H1 (cell line): ENCODE results near the gene AGPAT3. TPM values are rescaled to one million over a fixed set of nuclear protein-coding genes. Genes with fewer than 3 reads are reported as not detected.

ENCODE experiments used
- CTCF ChIA-PET: fragments of 300-600 bp; sonication (Branson Sonifier 250); formaldehyde crosslinking; loops from one replicate; lab custom pipeline; 2021; ENCODE audit not compliant: partially characterized antibody; lab: Charles Lee
- POLR2A ChIA-PET: fragments of 300-600 bp; sonication (Branson Sonifier 250); formaldehyde crosslinking; loops from one replicate; lab custom pipeline; 2021; ENCODE audit warnings: inconsistent platforms; ENCODE audit not compliant: partially characterized antibody; lab: Charles Lee
- DNase-seq, 2 experiments: peaks; one replicate each; pipeline versions ENCODE4 v3.0.0 to v3.0.0-alpha.2; 2010 to 2022; ENCODE audit warnings: low spot score in 2 of 2, low read depth in 1 of 2, mixed read lengths in 1 of 2
- FAIRE-seq: peaks from 2 replicates; lab custom pipeline; 2011; peaks lifted over from hg19 to GRCh38; lab: Jason Lieb, UNC
- H2AFZ ChIP-seq: 2 replicates; pipeline ENCODE4 v1.8.1; 2012; ENCODE audit warnings: low read length, inconsistent platforms
- H2AK5ac ChIP-seq: 2 replicates; pipeline ENCODE4 v1.6.1; 2013; ENCODE audit warnings: low read depth, low read length
- H2BK120ac ChIP-seq: replicated peaks from 2 replicates; pipeline ENCODE3; 2013; ENCODE audit warnings: low read depth, low read length, inconsistent platforms
- H2BK12ac ChIP-seq: 2 replicates; pipeline ENCODE4 v1.6.1; 2013; ENCODE audit warnings: low read depth, low read length
- H2BK15ac ChIP-seq: 2 replicates; pipeline ENCODE4 v1.6.1; 2013; ENCODE audit warnings: low read length
- H2BK20ac ChIP-seq: 2 replicates; pipeline ENCODE4 v1.6.1; 2013; ENCODE audit warnings: low read length
- H2BK5ac ChIP-seq: 2 replicates; pipeline ENCODE4 v1.6.1; 2013; ENCODE audit warnings: low read depth, low read length
- H3K14ac ChIP-seq: 2 replicates; pipeline ENCODE4 v1.6.1; 2013; ENCODE audit warnings: inconsistent platforms; ENCODE audit not compliant: insufficient read length
- H3K18ac ChIP-seq: 2 replicates; pipeline ENCODE4 v1.6.1; 2013; ENCODE audit warnings: low read length; ENCODE audit errors: extremely low read depth
- H3K23ac ChIP-seq: 2 replicates; pipeline ENCODE4 v1.6.1; 2013; ENCODE audit warnings: inconsistent platforms; ENCODE audit not compliant: insufficient read length
- H3K23me2 ChIP-seq: 2 replicates; pipeline ENCODE4 v1.6.1; 2013; ENCODE audit warnings: low read depth, low read length
- H3K27ac ChIP-seq: 2 replicates; pipeline ENCODE4 v1.6.1; 2011; ENCODE audit warnings: low read depth, low read length, inconsistent platforms
- H3K27me3 ChIP-seq, 4 experiments: replicated peaks in 1 of 4; 1 replicate in 1 of 4; 2 replicates in 3 of 4; pipeline versions ENCODE4 v1.6.1 to v1.8.1; 2011 to 2013; ENCODE audit warnings: low read length in 3 of 4, mild to moderate bottlenecking in 3 of 4, inconsistent platforms in 2 of 4, mixed read lengths in 2 of 4, moderate library complexity in 1 of 4; ENCODE audit not compliant: control insufficient read depth in 3 of 4, insufficient read depth in 3 of 4; ENCODE audit errors: extremely low read depth in 1 of 4
- H3K36me3 ChIP-seq, 4 experiments: 2 replicates each; pipeline versions ENCODE4 v1.6.1 to v1.8.1; 2011 to 2013; ENCODE audit warnings: mild to moderate bottlenecking in 4 of 4, low read length in 3 of 4, moderate library complexity in 2 of 4, control low read depth in 1 of 4, inconsistent platforms in 1 of 4; ENCODE audit not compliant: insufficient read depth in 4 of 4, control insufficient read depth in 2 of 4
- H3K4ac ChIP-seq: replicated peaks from 2 replicates; pipeline ENCODE3; 2013; ENCODE audit warnings: low read length, low read depth, mixed read lengths, inconsistent platforms; ENCODE audit not compliant: insufficient read length
- H3K4me1 ChIP-seq, 4 experiments: replicated peaks in 1 of 4; 1 replicate in 1 of 4; 2 replicates in 3 of 4; pipeline versions ENCODE4 v1.6.1 to v1.8.1; 2011 to 2013; ENCODE audit warnings: low read length in 3 of 4, inconsistent platforms in 2 of 4, mixed read lengths in 1 of 4; ENCODE audit not compliant: insufficient read depth in 4 of 4, control insufficient read depth in 3 of 4
- H3K4me2 ChIP-seq, 2 experiments: 2 replicates each; pipeline versions ENCODE4 v1.6.1 to v1.8.1; 2011 to 2013; ENCODE audit warnings: low read depth in 2 of 2, low read length in 2 of 2, control low read depth in 1 of 2, inconsistent platforms in 1 of 2, mild to moderate bottlenecking in 1 of 2; ENCODE audit not compliant: insufficient read depth in 1 of 2
- H3K4me3 ChIP-seq, 4 experiments: fragments of 200-600, 300-600 bp in 1 of 4; sonication (generic), shearing (Covaris generic), sonication (Bioruptor Twin) in 1 of 4; 2 replicates each; pipeline versions ENCODE4 v1.5.1 to v1.8.1; 2011 to 2016; ENCODE audit warnings: low read length in 4 of 4, low read depth in 3 of 4, control low read depth in 2 of 4, inconsistent platforms in 2 of 4, mild to moderate bottlenecking in 2 of 4, mixed read lengths in 1 of 4, moderate library complexity in 1 of 4; ENCODE audit not compliant: insufficient read depth in 2 of 4; ENCODE audit errors: extremely low read depth in 1 of 4
- H3K56ac ChIP-seq: replicated peaks from 2 replicates; pipeline ENCODE3; 2013; ENCODE audit warnings: low read depth, mild to moderate bottlenecking, mixed read lengths, low read length, inconsistent platforms; ENCODE audit not compliant: insufficient read length
- H3K79me1 ChIP-seq: 2 replicates; pipeline ENCODE4 v1.6.1; 2013; ENCODE audit warnings: low read depth, low read length, control low read depth
- H3K79me2 ChIP-seq, 2 experiments: 2 replicates each; pipeline versions ENCODE4 v1.6.1 to v1.8.1; 2012 to 2013; ENCODE audit warnings: low read length in 2 of 2, mild to moderate bottlenecking in 2 of 2, inconsistent platforms in 1 of 2; ENCODE audit not compliant: insufficient read depth in 2 of 2, control insufficient read depth in 1 of 2
- H3K9ac ChIP-seq, 4 experiments: replicated peaks in 1 of 4; 1 replicate in 1 of 4; 2 replicates in 3 of 4; pipeline versions ENCODE4 v1.6.1 to v1.8.1; 2011 to 2013; ENCODE audit warnings: low read depth in 3 of 4, low read length in 3 of 4, control low read depth in 2 of 4, mild to moderate bottlenecking in 2 of 4, moderate library complexity in 2 of 4, inconsistent platforms in 1 of 4; ENCODE audit errors: extremely low read depth in 1 of 4
- H3K9me3 ChIP-seq, 2 experiments: 2 replicates each; pipeline versions ENCODE4 v1.6.1 to v1.8.1; 2012 to 2013; ENCODE audit warnings: mild to moderate bottlenecking in 2 of 2, moderate library complexity in 2 of 2, control low read depth in 1 of 2, inconsistent platforms in 1 of 2, low read depth in 1 of 2, low read length in 1 of 2, mixed read lengths in 1 of 2; ENCODE audit not compliant: insufficient read depth in 2 of 2
- H4K20me1 ChIP-seq, 2 experiments: replicated peaks in 1 of 2; 2 replicates each; pipeline versions ENCODE3 to v1.8.1; 2011 to 2013; ENCODE audit warnings: inconsistent platforms in 2 of 2, low read length in 2 of 2, mild to moderate bottlenecking in 1 of 2; ENCODE audit not compliant: insufficient read depth in 2 of 2, control insufficient read depth in 1 of 2
- H4K5ac ChIP-seq: 2 replicates; pipeline ENCODE4 v1.6.1; 2013; ENCODE audit warnings: low read length, low read depth, mixed read lengths, inconsistent platforms; ENCODE audit not compliant: insufficient read length
- H4K8ac ChIP-seq: 2 replicates; pipeline ENCODE4 v1.8.0; 2013; ENCODE audit warnings: mild to moderate bottlenecking, moderate library complexity, low read length, inconsistent platforms; ENCODE audit not compliant: insufficient read depth; ENCODE audit errors: extremely low read depth
- H4K91ac ChIP-seq: replicated peaks from 2 replicates; pipeline ENCODE3; 2013; ENCODE audit warnings: low read length, mixed read lengths, inconsistent platforms; ENCODE audit not compliant: insufficient read length
- CREB1 ChIP-seq: IDR thresholded peaks from 2 replicates; pipeline ENCODE4 v1.6.1; 2012; ENCODE audit warnings: inconsistent platforms
- E2F6 ChIP-seq: IDR thresholded peaks from 2 replicates; pipeline ENCODE4 v1.6.1; 2012; ENCODE audit warnings: inconsistent platforms
- EGR1 ChIP-seq: IDR thresholded peaks from 2 replicates; pipeline ENCODE4 v1.6.1; 2011; ENCODE audit warnings: low read depth, low read length, borderline replicate concordance
- GABPA ChIP-seq: IDR thresholded peaks from 2 replicates; pipeline ENCODE4 v1.6.1; 2011; ENCODE audit warnings: mild to moderate bottlenecking, low read length, moderate library complexity, borderline replicate concordance; ENCODE audit not compliant: insufficient read depth
- KDM5A ChIP-seq: fragments of 200-600 bp; IDR thresholded peaks from 2 replicates; pipeline ENCODE4 v1.7.1; 2012; ENCODE audit warnings: mild to moderate bottlenecking, low read length, inconsistent platforms, mixed read lengths
- RAD21 ChIP-seq, 2 experiments: IDR thresholded peaks in 1 of 2; conservative IDR thresholded peaks in 1 of 2; 2 replicates each; pipeline ENCODE4 v1.6.1; 2011; ENCODE audit warnings: low read depth in 2 of 2, low read length in 2 of 2, improper control_type of control experiment in 1 of 2, inconsistent platforms in 1 of 2, mild to moderate bottlenecking in 1 of 2, moderate library complexity in 1 of 2
- SP4 ChIP-seq: IDR thresholded peaks from 2 replicates; pipeline ENCODE4 v1.6.1; 2012; ENCODE audit warnings: low read length, inconsistent platforms
- WGBS, 2 experiments: shearing (Covaris generic) in 1 of 2; methylation state at CpG; one replicate each; pipeline versions ENCODE4 v1.1.6 to v1.1.7; 2013 to 2015; ENCODE audit warnings: low lambda C conversion rate in 2 of 2, mixed read lengths in 2 of 2, inconsistent platforms in 1 of 2, low coverage in 1 of 2, missing lambda C conversion rate in 1 of 2; ENCODE audit not compliant: insufficient replicate concordance in 2 of 2, insufficient coverage in 1 of 2, insufficient read length in 1 of 2; ENCODE audit errors: extremely low coverage in 1 of 2, missing lambda C conversion rate in 1 of 2; 5-methylcytosine and 5-hydroxymethylcytosine counted together
- polyA plus RNA-seq, 7 experiments: library from polyadenylated mRNA; depleted of rRNA in 3 of 7; stranded (reverse) in 5 of 7; unstranded in 2 of 7; fragments of >200 nt in 5 of 7; fragments of 200-250 nt in 2 of 7; gene quantifications; 1 replicate in 5 of 7; 2 replicates in 1 of 7; 4 replicates in 1 of 7; pipeline versions ENCODE4 v1.2.1 to v1.2.3, GENCODE V29; 2011 to 2013; ENCODE audit warnings: missing spikeins in 2 of 7, mixed read lengths in 2 of 7
- total RNA-seq: library from RNA; stranded (reverse); fragmentation: NEBNext Ultra II Directional; extraction: Animal tissue kit (Norgen Biotek cat#: 25700); gene quantifications from 2 replicates; pipeline ENCODE4 v1.2.1, GENCODE V29; 2021
- TF ChIP-seq, protein P1 (sequence below): IDR thresholded peaks from 2 replicates; pipeline ENCODE4 v1.6.1; 2012; ENCODE audit warnings: inconsistent platforms
- TF ChIP-seq, protein P2 (sequence below), 3 experiments: IDR thresholded peaks; 1 replicate in 2 of 3; 2 replicates in 1 of 3; pipeline versions ENCODE4 v1.5.1 to v1.6.1; 2011; ENCODE audit warnings: low read length in 3 of 3, mild to moderate bottlenecking in 3 of 3, inconsistent platforms in 2 of 3, low read depth in 1 of 3, moderate library complexity in 1 of 3; ENCODE audit not compliant: insufficient read depth in 1 of 3; ENCODE audit errors: control extremely low read depth in 1 of 3

AGPAT3 gene
- total and polyA plus RNA-seq, 2 of the 8 experiments (the other 6 are each of a cell fraction or from before 2014, with no cell fraction given) = 5.8 to 7.3 TPM

GRCh38 chr21:43816611-43817071 lies 48.4 kb upstream of the AGPAT3 start:
- Histone ChIP-seq H2BK12ac (no peak overlapping the region), H2AFZ (no peak overlapping the region), H3K9ac (no peak overlapping the region), H3K23me2 (peaks cover 2% of the 10 kb centered on the region; the same call in 1 of the 2 replicates), H4K20me1 (peaks cover 1 to 2% of the 10 kb centered on the region in 2 experiments), H3K9me3 (peaks cover 0 to 8% of the 10 kb centered on the region in 2 experiments; a peak in 1 of 4 replicates), H2BK15ac (no peak overlapping the region), H2BK120ac (no peak overlapping the region), H3K36me3 (no peaks in the 10 kb centered on the region), H3K56ac (no peak overlapping the region), H2BK20ac (no peak overlapping the region), H2BK5ac (no peak overlapping the region), H3K4me2 (no peak overlapping the region), H3K27ac (no peak overlapping the region), H3K4me3 (no peak overlapping the region), H4K91ac (no peak overlapping the region), H3K18ac (no peak overlapping the region), H3K27me3 (no peaks in the 10 kb centered on the region), H3K4ac (no peak overlapping the region), H2AK5ac (no peak overlapping the region), H3K14ac (no peak overlapping the region), H3K23ac (no peak overlapping the region), H3K4me1 (peaks cover 0 to 9% (median 8%) of the 10 kb centered on the region in 4 experiments; a peak in 6 of 7 replicates), H3K79me1 (no peaks in the 10 kb centered on the region), H4K8ac (no peak overlapping the region), H3K79me2 (no peaks in the 10 kb centered on the region), H4K5ac (no peak overlapping the region)
- FAIRE-seq (no peak), DNase-seq (no peak)
- CTCF ChIA-PET = interaction anchor here (0.6 to 4.1 kb wide), 16 partner anchors 10 to 168 kb away, joined by 3 to 42 read pairs (median 4); partner anchors contain the start of gene RRP1
- WGBS, 2 experiments = 92% methylated on average over 14 of the region's 14 CpGs; no CpG with 5 or more reads in 1 of the 2 experiments
- POLR2A ChIA-PET = interaction anchor here (0.7 to 0.9 kb wide), 3 partner anchors 10 to 158 kb away, joined by 3 to 4 read pairs (median 3); no protein-coding TSS in a partner anchor
- no peak for TF ChIP-seq KDM5A
- TF ChIP-seq CREB1 = no peak
- TF ChIP-seq SP4 = no peak
- no peak for TF ChIP-seq EGR1
- TF ChIP-seq E2F6 = peak; percentile 54; the same call in 1 of the 2 replicates
- no peak; the same call in 1 of the 2 replicates for TF ChIP-seq GABPA
- TF ChIP-seq RAD21 (IDR thresholded peaks at IDR 0.05 in 1 of 2, conservative IDR thresholded peaks at IDR 0.05 in 1 of 2; ENCODE audit: low read depth in 2 of 2, low read length in 2 of 2) = peak; percentile 35 to 44; a peak in 3 of 4 replicates
- TF ChIP-seq, protein P1, sequence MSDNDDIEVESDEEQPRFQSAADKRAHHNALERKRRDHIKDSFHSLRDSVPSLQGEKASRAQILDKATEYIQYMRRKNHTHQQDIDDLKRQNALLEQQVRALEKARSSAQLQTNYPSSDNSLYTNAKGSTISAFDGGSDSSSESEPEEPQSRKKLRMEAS = peak; percentile 69; the same call in 1 of the 2 replicates
- TF ChIP-seq, protein P2, sequence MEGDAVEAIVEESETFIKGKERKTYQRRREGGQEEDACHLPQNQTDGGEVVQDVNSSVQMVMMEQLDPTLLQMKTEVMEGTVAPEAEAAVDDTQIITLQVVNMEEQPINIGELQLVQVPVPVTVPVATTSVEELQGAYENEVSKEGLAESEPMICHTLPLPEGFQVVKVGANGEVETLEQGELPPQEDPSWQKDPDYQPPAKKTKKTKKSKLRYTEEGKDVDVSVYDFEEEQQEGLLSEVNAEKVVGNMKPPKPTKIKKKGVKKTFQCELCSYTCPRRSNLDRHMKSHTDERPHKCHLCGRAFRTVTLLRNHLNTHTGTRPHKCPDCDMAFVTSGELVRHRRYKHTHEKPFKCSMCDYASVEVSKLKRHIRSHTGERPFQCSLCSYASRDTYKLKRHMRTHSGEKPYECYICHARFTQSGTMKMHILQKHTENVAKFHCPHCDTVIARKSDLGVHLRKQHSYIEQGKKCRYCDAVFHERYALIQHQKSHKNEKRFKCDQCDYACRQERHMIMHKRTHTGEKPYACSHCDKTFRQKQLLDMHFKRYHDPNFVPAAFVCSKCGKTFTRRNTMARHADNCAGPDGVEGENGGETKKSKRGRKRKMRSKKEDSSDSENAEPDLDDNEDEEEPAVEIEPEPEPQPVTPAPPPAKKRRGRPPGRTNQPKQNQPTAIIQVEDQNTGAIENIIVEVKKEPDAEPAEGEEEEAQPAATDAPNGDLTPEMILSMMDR (IDR thresholded peaks at IDR 0.05; ENCODE audit: control extremely low read depth in 1 of 3, insufficient read depth in 1 of 3, low read depth in 1 of 3, low read length in 3 of 3) = peak in 2 of 3 experiments; percentile 59 to 75; a peak in 3 of 4 replicates
